Neural progenitor cell (in vitro differentiated cells): ENCODE results near the gene LDB2.

Experiments
- CTCF ChIP-seq: fragments of 200-600 bp; sonication (generic); IDR thresholded peaks from 2 replicates; pipeline ENCODE4 v1.5.1; 2017; ENCODE audit warnings: antibody characterized with exemption, mild to moderate bottlenecking
- EZH2phosphoT487 ChIP-seq: fragments of 200-600 bp; sonication (generic); IDR thresholded peaks from 2 replicates; pipeline ENCODE4 v1.6.1; 2017; ENCODE audit warnings: antibody characterized with exemption

GRCh38 chr4:16524911-16525554 is 373.4 kb downstream of the LDB2 start:
- TF ChIP-seq CTCF = no peak
- TF ChIP-seq EZH2phosphoT487 = no peak
